Measurements from ENCODE around the gene C1QTNF2.

GRCh38 chr5:160366230-160366629, 4.2 kb downstream of the C1QTNF2 start:
- TF ChIP-seq YY1 (IDR thresholded peaks at IDR 0.05; ENCODE audit: insufficient read depth, insufficient read length) (no peak), ZNF274 (IDR thresholded peaks at IDR 0.05; ENCODE audit: low read depth, low read length) (no peak), SUZ12 (IDR thresholded peaks at IDR 0.05; ENCODE audit: extremely low read depth, insufficient read depth, insufficient read length) (no peak)
